GM12892 (cell line): ENCODE results near the gene SLC25A26.
A peak's percentile ranks its signal among the peaks of the same experiment; 100 is the strongest.

ENCODE experiments used
- DNase-seq: peaks from one replicate; pipeline ENCODE4 v3.0.0; 2011; ENCODE audit not compliant: insufficient read length
- FAIRE-seq: peaks from 2 replicates; lab custom pipeline; 2011; peaks lifted over from hg19 to GRCh38; lab: Jason Lieb, UNC
- POLR2A ChIP-seq: IDR thresholded peaks from 2 replicates; pipeline ENCODE4 v1.6.1; 2011; ENCODE audit warnings: low read depth, low read length, control low read depth
- POLR2AphosphoS5 ChIP-seq: IDR thresholded peaks from 2 replicates; pipeline ENCODE4 v1.6.1; 2011; ENCODE audit warnings: low read depth, low read length, control low read depth
- TAF1 ChIP-seq: IDR thresholded peaks from 2 replicates; pipeline ENCODE4 v1.6.1; 2011; ENCODE audit warnings: low read depth, mild to moderate bottlenecking, control low read depth, low read length, borderline replicate concordance

Gene SLC25A26

DNA sequence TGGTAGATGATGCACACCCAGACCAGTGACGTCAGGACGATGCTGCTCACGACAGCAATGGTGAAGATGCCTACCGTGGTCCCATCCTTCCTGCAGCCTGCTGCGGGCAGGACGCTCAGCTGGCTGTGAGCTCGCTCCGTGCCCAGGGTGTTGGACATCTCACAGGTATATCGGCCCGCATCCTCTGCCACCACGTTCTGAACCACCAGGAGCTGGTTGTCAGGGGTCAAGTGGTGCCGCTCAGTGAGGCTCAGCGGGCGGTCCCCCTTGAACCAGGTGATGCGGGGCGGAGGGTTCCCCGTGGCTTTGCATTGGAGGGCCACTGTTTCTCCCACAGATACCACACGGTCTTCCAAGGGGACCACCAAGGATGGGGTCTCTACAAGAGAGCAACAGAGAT, 162.2 kb downstream of the SLC25A26 start:
- TF ChIP-seq POLR2AphosphoS5 (no peak), POLR2A (no peak), TAF1 (no peak)
- no peak for DNase-seq
- FAIRE-seq, result no peak

DNA sequence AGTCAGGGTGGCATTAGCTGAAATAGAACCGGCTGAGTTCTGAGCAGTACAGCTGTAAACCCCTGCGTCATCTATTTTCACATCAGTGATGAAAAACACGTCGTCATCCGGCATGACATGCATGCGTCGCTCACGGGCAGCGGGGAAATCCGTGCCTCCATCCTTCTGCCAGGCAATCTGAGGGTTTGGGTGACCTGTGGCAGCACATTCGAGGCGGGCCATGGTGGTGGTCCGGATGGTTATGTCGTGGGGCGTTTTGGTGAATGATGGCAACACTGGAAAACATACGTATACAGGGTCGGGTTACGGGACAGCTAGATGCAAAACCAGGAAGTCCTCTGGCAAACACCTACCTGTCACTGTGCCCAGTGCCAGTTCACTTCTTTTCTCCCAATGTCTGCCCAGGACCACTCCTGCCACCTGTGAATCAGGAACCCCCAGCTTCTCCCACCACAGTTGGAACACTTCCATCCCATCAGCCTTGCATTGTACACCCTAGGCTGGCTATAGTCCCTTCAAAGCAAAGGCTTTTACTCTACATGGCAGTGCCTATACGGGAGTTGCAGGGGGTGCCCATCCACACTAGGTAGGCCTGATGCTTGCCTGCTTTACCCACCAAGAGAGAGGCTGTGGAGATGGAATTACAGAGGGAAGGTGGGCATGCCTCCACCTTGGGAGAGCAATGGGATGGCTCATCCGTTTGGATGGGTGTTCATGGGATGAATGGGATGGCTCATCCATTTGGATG, 163.4 kb downstream of the SLC25A26 start:
- FAIRE-seq (no peak), DNase-seq (no peak)
- no peak for TF ChIP-seq POLR2AphosphoS5
- no peak for TF ChIP-seq TAF1
- no peak for TF ChIP-seq POLR2A

DNA sequence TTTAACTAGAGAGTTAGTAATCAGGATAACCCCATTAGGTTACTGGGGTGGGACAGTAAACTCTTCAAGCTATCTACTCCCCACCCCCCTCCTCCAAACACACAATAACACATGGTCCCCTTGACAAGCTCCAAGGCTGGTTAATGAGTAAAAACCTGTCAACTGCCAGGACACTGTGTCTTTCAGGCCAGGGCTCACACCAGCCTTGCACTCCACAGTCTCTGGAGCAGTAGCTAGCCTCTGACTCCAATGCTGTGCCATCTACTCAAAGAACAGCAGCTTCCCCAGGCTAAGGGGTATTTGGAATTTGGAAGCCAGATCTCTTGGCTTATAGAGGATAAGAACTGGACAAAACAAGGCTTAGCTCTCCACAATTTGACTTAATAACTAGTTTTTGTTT, 164.3 kb downstream of the SLC25A26 start:
- FAIRE-seq (no peak), DNase-seq (no peak)
- TF ChIP-seq POLR2A, result no peak
- TF ChIP-seq TAF1, result no peak
- no peak for TF ChIP-seq POLR2AphosphoS5

- TF ChIP-seq TAF1, result no peak
- no peak for TF ChIP-seq POLR2A
- TF ChIP-seq POLR2AphosphoS5, result no peak
- peak; percentile 91 for FAIRE-seq
- peak; percentile 52 for DNase-seq
Observed at GRCh38 chr3:66386011-66386924, 165.5 kb downstream of the SLC25A26 start.

DNA sequence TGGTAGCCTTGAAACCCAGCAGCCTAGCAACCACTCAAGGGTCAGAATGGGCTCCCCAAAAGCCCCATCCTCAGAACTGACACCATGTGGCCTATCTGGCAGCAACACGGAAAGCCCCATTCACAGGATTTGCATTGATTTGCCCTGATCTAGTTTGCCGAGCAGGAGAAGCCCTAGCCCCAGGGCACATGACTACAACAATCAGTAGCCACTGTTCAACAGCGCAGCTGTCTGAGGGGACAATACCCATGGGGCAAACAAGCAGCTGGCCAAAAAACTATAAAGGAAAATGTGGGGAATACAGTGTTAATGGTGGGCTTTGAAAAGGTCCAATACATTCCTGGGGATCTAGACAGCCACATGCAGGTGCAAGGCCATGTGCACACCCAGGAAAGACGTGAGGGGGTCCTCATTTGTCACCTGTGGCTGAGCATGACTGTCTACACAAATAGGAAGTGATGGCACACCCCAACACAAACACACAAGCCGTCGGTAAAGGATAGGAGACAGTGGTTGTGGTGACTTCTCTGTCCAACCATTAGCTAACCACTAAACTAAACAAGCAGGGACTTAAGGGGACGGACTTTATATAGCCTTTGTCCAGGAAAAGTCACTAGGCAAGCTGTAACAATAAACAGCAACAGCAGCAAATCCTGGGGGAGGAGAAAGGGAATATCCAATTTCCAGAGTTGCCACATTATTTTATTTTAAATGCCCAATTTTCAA, 166.3 kb downstream of the SLC25A26 start:
- TF ChIP-seq TAF1, result no peak
- no peak for TF ChIP-seq POLR2A
- peak; percentile 55; the same call in 1 of the 2 replicates for TF ChIP-seq POLR2AphosphoS5
- DNase-seq (no peak), FAIRE-seq (peak; percentile 91)

DNA sequence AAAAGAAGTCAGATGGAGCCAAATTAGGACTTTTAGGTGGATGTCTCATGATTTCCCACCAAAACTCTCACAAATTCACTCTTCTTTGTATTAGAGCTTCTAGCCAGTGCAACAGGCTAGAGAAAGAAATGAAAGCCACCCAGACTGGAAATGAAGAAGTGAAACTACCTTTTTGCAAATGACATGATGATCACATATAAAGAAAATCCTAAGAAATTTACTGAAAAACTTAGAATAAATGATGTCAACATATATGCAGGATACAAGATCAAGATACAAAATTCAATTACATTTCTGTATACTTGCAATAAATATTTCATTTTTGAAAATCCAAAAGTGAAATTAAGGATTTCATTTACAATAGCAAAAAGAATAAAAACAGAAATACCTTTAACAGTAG, 169.2 kb downstream of the SLC25A26 start:
- no peak for TF ChIP-seq POLR2A
- TF ChIP-seq TAF1, result no peak
- no peak for TF ChIP-seq POLR2AphosphoS5
- DNase-seq, result no peak
- no peak for FAIRE-seq

GRCh38 chr3:66392512-66392911, 171.7 kb downstream of the SLC25A26 start:
- DNase-seq, result no peak
- FAIRE-seq, result no peak
- TF ChIP-seq TAF1 (no peak), POLR2A (no peak), POLR2AphosphoS5 (no peak)

DNA sequence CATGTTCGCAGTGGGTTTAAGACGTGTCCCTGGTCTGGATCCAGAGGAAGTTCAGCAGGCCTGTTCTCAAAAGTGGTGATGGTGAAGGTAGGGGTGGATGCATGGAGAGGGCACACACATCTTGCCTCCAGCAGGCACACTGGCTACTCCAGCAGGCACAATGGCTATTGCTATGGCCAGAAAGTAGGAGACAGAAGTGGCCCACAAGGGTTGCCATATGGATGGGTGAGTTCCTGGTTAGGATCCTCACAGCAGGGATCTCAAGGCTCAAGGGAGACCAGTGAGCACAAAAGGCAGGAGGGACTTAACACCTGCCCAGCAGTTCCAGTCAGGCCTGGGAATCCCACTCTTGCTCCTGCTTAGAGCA, 172.1 kb downstream of the SLC25A26 start:
- no peak for FAIRE-seq
- TF ChIP-seq TAF1 (no peak), POLR2A (no peak), POLR2AphosphoS5 (no peak)
- DNase-seq, result no peak

DNA sequence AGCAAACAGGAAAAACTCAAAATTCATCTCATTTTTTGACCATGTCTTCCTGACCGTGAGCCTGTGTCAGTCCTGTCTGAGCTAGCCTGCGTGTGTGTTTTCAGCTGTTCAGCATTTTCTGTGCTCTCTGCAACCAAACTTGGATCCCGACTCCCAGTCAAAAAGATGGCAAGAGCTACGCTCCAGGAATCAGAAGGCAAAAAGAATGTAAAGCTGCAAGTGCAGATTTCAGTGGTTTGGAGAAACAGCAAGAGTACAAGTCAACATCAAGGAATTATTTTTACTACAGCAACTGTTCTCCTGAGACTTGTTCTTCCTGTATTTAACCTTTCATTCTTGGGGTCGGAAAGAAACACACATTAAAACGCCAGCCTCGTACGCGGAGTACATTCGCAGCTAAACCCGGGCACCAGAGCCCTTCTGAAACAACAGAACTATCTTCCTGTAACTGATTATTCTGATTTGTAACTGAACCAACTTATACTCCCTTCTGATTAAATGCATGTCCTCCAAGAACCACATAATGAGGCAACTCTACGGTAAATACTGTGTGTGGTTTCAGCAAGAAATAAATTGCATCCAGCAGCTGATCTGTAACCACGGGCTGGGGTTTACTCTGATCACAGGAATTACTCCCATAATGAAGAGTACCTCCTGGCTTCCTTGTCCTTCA, 172.7 kb downstream of the SLC25A26 start:
- no peak for TF ChIP-seq POLR2AphosphoS5
- no peak for TF ChIP-seq POLR2A
- no peak for TF ChIP-seq TAF1
- DNase-seq, result no peak
- no peak for FAIRE-seq

- TF ChIP-seq POLR2AphosphoS5 (peak; percentile 26; the same call in 1 of the 2 replicates), TAF1 (no peak), POLR2A (no peak; the same call in 1 of the 2 replicates)
- FAIRE-seq, result peak; percentile 96
- no peak for DNase-seq
Observed at GRCh38 chr3:66394019-66394752, 173.4 kb downstream of the SLC25A26 start.
